GM18517 (cell line): ENCODE results near the gene CSTPP1.
"Not testable (repeated sequence)": the region's sequence is repeated elsewhere in the genome, so short reads cannot be mapped to it uniquely, and the experiment has no call there.

Experiments
- ATAC-seq: cut with Tn5 transposase; IDR thresholded peaks from one replicate; pipeline ENCODE4 v1.9.1; 2021; ENCODE audit warnings: mild to moderate bottlenecking, moderate library complexity; ENCODE audit not compliant: unreplicated experiment

The CSTPP1 gene

GRCh38 chr11:47087801-47088200, 151.2 kb downstream of the CSTPP1 start:
- no peak for ATAC-seq

- ATAC-seq, result no peak
These were observed 157.0 kb downstream of the CSTPP1 start for GRCh38 chr11:47093541-47093940.

GRCh38 chr11:47096871-47097270, 160.3 kb downstream of the CSTPP1 start:
- ATAC-seq, result not testable (repeated sequence)

- not testable (repeated sequence) for ATAC-seq
These were observed 161.7 kb downstream of the CSTPP1 start for GRCh38 chr11:47098223-47098622.

GRCh38 chr11:47099214-47099917, 162.8 kb downstream of the CSTPP1 start:
- no peak for ATAC-seq

GRCh38 chr11:47099918-47100315, 163.4 kb downstream of the CSTPP1 start:
- ATAC-seq, result no peak

- no peak for ATAC-seq
These were observed 164.8 kb downstream of the CSTPP1 start for GRCh38 chr11:47101406-47101805.

- ATAC-seq, result no peak
These were observed 167.8 kb downstream of the CSTPP1 start for GRCh38 chr11:47104261-47104950.

- ATAC-seq, result no peak
These were observed 169.0 kb downstream of the CSTPP1 start for GRCh38 chr11:47105541-47105940.

GRCh38 chr11:47105974-47106373, 169.4 kb downstream of the CSTPP1 start:
- ATAC-seq, result no peak

GRCh38 chr11:47106798-47107411, 170.3 kb downstream of the CSTPP1 start:
- ATAC-seq, result no peak

GRCh38 chr11:47107744-47108143, 171.2 kb downstream of the CSTPP1 start:
- ATAC-seq, result no peak

GRCh38 chr11:47108214-47108613, 171.7 kb downstream of the CSTPP1 start:
- ATAC-seq, result no peak

GRCh38 chr11:47109051-47109726, 172.6 kb downstream of the CSTPP1 start:
- no peak for ATAC-seq

GRCh38 chr11:47109727-47110246, 173.2 kb downstream of the CSTPP1 start:
- ATAC-seq, result no peak

GRCh38 chr11:47111318-47111804, 174.8 kb downstream of the CSTPP1 start:
- peak; percentile 87 for ATAC-seq

GRCh38 chr11:47112941-47113340, 176.4 kb downstream of the CSTPP1 start:
- not testable (repeated sequence) for ATAC-seq

GRCh38 chr11:47118958-47119688, 182.6 kb downstream of the CSTPP1 start:
- not testable (repeated sequence) for ATAC-seq

GRCh38 chr11:47121056-47121455, 184.5 kb downstream of the CSTPP1 start:
- ATAC-seq, result no peak

GRCh38 chr11:47121731-47122130, 185.2 kb downstream of the CSTPP1 start:
- no peak for ATAC-seq
